Stimulated activated CD4-positive, alpha-beta T cell treated with anti-CD3 and anti-CD28 coated beads, Interleukin-12 subunit alpha, Interleukin-12 subunit beta, amount 100 ng/mL, for 4 hours (primary cell): ENCODE results near the gene ARHGAP44.

ENCODE experiments used
- DNase-seq: peaks from one replicate; pipeline ENCODE4 v3.0.0-alpha.2; 2020

The ARHGAP44 gene

DNA sequence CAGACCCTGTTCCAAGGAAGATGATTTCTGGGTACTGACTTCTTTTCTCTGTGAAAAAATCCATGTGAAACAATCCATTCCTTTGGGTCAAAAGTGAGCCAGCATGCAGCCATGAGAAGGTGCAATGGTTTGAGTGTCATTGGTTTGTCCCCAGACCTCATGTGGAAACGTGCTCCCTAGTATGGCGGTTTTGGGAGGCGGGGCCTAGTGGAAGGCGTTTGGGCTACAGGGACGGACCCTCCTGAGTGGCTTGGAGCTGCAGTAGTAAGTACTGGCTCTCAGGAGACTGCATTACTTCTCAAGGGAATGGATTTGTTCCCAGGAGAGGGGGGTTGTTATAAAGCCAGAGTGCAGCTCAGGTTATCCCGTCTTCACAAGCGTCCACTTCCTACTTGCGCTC lies 209.2 kb downstream of the ARHGAP44 start:
- DNase-seq = no peak

DNA sequence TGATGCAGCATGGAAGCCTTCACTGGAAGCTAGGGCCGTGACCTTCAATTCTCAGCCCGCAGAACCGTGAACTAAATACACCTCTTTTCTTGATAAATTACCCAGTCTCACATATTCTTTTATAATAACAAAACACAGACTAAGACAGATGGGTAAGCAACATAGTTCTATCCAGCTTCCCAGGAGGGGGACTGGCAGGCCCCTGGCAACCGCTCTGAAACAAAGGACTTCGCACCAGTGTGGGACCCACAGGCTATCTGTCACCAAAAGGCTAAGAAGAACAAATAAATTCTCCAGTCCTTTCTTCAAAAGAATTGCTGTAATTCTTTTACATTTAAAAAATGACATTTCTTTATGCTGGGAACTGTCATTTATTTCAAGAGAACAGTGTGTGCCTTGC lies 209.6 kb downstream of the ARHGAP44 start:
- no peak for DNase-seq

DNA sequence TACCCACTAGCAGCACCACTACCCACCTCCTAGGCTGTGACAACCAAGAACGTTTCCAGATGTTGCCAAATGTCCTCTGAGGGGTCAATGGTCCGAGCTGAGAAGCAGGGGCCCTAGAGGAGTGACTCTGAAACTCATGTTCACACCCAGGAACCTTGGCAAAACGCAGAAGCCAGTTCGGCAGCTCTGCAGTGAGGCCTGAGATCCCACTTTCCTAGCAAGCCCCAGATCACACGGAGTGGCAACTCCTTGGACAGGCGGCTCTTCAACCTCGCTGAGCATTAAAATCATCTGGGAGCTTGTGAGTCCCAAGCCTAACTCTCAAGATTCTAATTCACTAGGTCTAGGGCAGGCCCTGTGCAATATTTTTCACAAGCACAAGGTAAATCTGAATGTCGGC lies 211.3 kb downstream of the ARHGAP44 start:
- no peak for DNase-seq

DNA sequence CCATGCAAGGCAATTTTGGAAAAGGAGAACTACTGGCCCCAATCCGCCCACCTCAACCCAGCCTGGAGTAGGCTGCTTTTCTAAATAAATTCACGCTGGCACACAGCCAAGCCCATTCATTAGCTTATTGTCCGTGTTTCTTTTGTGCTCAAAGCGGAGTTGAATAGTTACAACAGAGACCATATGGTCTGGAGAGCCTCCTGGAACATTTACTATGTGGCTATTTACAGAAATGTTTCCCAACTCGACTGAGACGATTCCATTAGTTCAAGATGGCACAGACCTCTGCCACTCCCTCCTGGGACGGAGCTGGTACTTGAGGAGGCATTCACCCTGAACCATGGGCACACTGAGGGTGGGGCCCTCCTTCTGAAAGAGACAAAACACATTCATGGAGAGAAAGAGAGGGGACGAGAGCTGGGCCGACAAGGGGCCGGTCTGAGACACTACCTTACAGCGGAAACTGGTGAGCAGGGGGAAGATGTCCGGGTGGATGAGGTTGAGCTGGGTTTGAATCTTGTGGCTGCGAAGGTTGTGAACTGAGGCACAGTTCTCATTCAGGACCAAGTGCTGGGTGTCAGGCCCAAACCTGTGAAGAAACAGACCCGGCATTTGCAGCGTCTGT lies 212.8 kb downstream of the ARHGAP44 start:
- no peak for DNase-seq

DNA sequence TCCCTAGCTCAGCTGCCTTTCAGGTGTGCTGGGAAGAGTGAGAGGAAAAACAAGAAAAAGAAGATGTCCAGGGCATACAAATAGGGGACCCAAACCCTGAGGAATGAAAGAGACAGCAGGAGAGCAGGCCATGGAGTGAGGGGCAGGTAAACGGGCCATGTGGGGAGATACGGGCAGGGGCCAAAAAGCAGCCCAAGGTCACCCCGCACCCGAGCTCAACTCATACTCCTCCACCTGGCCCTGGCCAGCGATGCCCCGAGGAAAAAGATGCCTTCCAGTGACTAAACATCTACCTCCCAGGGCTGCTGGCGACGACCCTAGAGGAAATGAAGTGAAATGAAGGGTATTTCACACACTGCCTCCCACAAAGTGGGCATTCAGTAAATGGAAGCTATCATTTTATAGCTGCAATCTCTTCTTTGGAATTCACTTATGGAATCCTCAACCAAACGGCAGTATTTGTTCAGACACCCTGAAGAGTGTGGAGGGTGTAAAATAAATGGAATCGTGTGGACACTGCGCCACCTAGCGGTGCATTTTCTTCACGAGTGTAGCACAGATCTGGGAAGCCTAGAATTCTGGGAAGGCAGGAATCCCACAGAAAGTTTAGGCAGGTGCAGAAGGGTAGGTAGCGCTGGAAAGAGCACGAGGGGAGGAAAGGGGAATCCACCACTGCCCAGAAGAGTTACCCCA lies 213.6 kb downstream of the ARHGAP44 start:
- DNase-seq = peak; percentile 55

DNA sequence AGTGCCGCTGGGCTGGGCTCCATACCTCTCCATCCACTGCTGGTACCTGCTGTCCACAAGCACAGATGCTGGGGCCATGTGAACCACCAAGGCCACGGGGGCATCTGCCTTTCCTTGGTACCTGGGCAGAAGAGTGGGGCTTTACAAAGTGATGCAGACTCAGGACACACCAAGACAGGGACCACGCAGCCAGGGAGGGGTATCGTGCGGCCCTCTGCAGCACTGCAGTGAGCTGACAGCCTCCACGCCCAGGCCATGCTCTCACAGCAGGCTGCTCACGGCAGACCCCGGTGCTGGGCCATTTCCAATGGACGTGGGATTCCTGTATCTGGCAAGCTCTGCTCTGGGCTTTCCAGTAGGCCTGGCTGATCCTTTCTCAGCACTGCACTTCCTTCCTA lies 214.2 kb downstream of the ARHGAP44 start:
- no peak for DNase-seq

DNA sequence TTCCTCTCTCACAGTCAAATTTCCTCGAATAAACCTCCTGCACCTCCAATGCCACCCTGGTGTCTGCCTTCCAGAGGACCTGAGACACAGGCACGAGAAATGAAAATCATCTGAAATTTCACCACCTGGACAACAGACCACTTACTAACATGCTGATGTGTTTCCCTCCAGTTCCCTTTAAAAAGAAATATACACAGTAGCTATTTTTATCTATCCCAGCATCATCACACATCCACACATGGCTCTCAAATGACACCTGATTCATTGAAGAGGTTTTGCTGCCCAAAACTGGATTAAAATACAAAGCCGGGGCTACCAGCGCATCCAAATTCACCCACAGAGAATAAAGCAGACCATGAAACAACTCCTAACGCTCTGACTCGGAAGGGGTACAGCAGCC lies 214.6 kb downstream of the ARHGAP44 start:
- no peak for DNase-seq

DNA sequence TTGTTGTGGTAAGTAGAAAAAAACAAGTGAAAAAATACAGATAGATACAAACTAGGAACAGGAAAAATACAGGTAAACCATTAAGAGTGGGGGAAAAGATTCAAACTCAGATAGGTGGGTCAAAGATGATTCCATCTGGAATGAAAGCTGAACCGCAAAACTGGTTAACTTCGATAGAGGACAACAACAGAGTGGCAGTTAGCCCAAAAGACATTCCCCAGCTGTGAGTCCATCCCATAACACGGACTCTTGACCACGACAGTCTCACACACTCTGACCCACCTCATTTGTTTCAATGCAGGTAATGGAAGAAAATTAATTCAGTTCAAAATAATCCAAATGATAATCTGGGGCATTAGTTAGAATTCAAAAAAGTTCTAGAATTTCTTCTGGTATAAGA lies 215.0 kb downstream of the ARHGAP44 start:
- DNase-seq = no peak

DNA sequence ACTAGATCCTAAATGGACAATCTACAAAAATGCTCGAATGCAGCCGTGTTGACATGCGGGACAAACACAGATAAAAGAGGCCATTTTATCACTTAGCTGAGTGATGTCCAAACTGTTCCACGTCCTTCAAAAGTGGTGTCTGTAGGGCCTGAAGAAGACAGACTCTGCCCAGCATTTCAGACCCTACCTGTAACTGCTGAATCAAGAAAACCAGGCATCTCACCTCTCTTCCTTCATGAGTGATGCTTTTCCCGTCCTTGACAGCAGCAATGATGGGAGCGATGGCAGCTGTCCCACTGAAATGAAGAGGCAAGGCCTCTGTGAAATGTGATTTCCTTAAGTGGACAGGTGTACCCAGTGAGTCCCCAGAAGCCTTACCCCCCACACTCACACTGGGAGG lies 216.2 kb downstream of the ARHGAP44 start:
- no peak for DNase-seq

DNA sequence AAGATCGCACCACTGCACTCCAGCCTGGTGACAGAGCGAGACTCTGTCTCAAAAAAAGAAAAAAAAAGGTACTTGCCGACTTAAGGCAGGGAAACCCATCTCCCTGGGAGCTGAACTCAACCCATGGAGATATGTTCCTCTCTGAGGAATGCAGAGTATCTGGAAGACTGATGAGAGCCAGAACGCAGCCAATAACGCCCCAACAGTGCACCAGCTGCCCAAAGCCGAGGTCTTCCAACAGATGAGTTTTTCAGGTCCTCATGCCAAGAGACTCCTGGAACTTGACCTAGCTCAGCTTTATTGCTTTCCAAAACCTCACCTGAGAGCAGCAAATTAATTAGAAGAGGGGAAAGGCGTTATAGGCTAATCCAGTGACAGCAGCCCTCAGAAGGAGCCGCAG lies 219.2 kb downstream of the ARHGAP44 start:
- no peak for DNase-seq

DNA sequence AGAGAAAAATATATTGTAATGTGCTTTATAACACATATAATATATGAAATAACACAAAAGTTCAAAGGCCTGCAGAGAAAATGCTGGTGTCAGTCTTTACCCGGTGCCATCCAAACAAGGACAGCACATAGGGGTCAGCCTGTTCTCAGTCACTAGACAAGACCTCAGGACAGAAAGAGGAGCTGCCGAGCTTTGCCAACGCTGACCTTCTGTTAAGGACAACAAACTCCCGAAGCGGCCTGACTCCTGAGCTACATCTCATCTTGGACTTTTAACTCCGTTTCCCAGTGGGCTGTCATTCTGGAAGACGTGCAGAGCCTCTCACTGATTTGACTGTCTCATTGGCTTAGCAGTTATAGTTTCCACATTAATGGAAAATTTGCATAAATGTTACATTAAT lies 221.7 kb downstream of the ARHGAP44 start:
- no peak for DNase-seq

DNA sequence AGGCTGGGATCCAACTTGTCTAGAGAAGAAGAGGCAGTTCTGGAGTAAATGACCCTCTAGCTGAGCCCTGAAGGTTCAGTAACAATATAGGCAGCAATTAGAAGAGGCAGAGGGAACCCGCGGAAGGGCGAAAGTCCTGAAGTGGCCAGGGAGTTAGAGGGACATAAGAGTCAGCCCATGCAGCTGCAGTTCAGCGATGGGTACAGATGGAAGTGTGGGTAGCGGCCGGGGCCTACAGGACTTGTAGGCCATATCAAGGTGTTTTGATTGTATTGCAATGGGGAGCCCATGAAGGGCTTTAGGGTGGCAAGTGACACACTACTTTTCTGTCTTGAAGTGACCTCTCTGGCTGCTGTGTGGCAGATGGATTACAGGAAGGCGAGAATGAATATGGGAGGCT lies 225.5 kb downstream of the ARHGAP44 start:
- DNase-seq = no peak

DNA sequence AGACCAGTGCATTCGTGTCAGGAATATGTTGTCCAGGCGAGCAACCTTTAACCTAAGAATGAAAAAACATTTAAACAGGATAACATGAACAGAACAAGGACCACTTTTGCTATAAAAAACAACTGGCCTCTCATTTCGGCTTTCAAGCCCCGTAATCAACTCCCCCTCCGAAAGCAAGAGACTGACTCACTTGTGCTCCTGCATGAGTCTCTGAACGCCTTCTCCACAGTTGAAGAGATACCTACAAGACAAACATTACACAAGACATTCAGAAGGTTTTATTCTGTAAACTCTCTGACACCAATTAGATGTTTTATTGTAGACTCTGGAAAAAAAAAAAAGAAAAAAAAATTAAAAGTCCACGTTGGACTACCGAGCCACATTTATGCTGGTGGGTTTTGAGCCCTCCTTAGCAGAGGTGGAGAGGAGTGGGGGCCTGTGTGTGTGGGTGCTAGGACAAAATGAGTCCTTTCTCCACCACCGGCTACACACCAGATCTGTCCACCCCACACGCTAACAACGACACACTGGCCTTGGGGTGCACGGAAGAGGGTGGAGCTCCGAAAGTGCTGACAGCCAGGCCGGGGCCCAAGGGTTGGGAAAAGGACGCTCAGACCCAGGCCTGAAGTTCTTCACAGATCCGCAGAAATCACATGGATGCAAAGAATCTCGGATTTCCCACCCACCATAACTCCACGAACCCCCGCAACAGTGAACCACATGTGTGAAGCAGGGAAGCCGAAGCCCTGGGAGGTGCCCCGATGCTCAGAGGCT lies 227.8 kb downstream of the ARHGAP44 start:
- DNase-seq = no peak

DNA sequence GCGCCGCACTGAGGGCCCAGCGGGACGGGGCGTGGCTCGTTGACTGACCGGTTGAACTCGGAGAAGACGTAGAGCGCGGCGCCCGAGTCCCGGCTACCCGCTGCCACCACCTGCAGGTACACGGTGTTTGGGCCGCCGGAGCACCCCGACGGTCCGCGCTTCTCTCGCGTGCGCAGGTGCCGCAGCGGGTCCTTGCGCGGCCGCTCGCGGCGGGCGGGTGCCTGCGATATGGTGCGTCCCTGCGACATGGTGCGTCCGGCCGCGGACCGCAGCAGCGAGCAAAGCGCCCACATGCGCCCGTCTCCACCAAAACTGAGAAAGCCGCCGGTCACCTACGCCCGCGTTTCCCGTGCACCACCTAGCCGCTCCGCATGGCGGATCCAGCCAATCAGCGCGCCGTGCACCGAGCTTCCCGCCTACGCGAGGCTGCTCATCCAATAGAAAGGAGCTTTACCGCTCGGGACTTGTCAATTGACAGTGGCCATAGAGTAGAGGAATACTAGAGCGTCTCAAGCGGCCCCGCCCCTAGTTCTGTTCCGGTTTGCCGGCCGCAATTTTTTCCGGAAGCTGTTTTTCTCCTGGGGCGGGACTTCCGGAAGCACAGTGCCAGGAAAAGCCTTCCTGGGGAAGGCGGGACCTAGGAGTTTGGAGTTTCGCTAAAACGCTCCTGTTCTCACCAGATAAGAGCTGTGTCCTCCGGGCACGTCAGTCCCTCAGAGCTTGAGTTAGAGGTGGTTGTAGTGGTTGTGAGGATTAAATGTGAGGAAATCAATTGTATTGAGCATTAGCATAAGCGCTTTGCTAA lies 228.6 kb downstream of the ARHGAP44 start, which contains the start of gene ELAC2:
Gene ELAC2 (minus strand): TSS at position 373 of the 805 bp plus-strand sequence. CDS start 80 bp downstream, at position 293.
- peak; percentile 96 for DNase-seq

DNA sequence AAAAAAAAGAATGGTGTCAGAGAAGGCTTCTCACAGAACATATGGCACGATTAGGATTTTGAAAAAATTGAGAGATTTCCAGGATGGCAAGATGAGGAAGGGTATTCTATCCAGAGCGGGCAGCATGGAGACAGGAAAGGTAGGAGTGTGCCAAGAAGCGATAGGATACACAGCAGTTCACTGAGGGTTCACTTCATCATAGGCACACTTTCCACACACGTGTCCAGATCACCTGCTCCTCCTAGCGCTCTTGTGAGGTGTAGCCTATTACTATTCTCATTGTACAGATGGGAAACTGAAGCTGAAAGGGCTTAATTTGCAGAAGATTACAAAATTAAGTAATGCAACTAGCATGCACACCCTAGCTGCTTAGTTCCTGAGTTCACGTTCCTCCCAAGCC lies 234.7 kb downstream of the ARHGAP44 start:
- no peak for DNase-seq

DNA sequence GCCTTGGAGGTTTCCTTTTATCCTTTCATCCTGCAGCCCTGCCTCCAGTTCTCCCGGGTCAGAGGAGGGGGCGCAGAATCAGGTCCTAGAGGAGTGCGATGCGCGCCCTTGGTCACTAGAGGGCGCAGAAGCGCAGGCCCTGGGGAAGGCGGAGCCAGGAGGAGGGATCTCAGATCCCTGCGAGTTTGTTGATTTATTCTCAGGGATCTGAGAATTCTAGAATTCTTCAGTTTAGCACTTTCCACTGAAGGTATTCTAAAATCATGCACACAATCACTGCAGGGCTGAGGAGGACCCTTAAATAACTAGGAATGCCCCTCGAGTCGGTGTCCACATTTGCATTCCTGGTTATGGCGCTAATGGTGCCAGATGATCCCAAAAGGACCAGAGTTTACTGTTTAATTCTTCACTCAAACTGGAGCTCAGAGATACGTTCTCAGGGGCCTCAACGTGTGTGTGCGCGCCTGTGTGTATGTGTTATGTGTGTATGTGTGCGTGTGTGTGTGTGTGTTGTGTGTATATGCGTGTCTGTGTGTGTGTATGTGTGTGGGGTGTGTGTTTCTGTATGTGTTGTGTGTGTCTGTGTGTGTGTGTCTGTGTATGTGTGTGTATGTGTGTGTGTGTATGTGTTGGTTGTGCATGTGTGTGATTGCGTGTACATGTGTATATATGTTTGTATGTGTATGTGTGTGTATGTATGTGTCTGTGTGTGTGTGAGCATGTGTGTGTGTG lies 235.4 kb downstream of the ARHGAP44 start:
- peak; percentile 58 for DNase-seq

DNA sequence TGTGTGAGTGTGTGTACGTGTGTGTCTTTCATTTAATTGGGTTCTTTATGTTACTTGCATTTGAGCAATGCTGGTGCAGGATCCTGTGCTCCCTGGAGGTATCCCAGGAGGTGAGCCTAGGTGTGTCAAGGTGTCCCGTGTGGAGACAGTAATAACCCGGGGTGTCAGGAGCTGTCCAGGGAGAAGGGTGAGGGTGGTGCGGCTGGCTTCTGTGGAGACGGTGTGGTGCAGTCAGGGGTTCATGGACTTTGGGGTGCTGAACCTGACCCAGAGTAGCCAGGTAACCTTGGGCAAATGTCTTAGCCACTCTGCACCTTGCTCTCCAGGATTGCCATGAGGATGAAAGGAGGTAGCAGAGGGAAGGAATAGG lies 235.9 kb downstream of the ARHGAP44 start:
- no peak for DNase-seq

DNA sequence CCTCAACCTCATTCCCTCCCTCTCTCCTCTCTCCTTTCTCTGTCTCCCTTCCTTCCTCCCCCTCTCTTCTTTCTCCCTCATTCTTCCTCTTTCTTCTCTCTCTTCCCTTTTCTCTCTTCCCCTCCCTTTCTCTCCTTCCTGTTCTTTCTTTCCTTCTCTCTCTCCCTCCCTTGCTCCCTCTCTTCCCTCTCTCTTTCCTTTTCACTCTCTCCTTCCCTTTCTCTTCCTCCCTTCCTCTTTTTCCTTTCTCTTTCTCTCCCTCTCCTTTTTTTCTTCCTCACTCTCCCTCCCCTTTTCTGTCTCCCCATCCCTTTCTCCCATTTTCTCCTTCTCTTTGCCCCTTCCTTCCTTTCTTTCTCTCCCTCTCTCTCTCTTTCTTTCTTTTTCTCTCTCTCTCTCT lies 236.4 kb downstream of the ARHGAP44 start:
- DNase-seq = no peak

DNA sequence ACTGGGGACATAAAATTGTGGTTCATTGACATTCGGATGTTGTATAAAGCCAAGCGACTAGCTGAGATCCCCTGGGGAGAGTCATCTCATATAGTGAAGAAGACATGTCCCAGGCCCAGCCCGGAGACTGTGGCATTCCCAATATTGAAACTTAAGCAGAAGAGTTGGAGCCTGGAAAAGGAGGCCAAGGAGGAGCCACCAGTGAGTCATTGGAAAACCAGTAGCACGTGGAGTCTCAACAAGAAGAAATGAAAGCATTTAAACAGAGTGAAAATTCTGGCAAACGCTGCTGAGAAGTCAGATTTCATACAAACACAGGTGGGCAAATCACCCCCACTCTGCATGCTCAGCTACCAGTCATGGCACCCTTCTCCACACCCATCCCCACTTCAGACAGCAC lies 237.9 kb downstream of the ARHGAP44 start:
- DNase-seq = no peak

DNA sequence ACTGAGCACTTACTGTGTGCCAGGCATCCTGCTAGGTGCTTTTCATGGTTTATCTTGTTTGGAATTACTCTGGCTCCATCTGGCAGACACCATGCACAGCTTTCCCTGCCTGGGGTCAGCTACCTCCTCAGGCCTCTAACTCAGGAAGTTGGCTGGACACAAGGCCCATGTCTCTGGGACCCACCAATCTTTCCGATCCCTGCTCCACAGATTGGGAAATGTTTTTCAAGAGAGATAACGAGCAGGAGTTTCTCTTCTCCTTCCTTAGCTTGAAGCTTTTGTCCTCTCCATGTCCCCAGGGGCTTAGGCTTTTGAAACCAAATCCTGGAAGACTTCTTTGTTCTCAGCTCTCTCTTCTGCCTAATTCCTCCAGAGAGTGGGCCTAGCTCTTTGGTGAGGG lies 240.0 kb downstream of the ARHGAP44 start:
- no peak for DNase-seq

DNA sequence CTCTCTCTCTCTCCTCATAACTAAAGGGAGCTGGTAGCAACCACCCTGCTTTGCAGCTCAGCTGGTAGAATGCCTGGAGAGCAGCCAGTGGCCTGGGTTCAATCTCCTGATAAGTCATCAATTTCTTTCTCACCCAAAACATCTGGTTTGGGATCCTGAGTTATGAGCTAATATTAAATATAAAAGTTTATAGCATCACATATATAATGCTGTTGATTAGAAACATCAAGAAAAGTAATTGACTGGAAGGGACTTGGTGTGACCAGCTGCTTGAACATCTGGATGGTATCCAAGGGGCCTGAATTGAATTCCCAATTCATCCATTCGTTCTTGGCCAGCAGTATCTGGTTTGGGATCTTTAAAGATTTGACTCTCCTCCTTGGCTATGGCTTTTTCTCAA lies 240.8 kb downstream of the ARHGAP44 start:
- no peak for DNase-seq

DNA sequence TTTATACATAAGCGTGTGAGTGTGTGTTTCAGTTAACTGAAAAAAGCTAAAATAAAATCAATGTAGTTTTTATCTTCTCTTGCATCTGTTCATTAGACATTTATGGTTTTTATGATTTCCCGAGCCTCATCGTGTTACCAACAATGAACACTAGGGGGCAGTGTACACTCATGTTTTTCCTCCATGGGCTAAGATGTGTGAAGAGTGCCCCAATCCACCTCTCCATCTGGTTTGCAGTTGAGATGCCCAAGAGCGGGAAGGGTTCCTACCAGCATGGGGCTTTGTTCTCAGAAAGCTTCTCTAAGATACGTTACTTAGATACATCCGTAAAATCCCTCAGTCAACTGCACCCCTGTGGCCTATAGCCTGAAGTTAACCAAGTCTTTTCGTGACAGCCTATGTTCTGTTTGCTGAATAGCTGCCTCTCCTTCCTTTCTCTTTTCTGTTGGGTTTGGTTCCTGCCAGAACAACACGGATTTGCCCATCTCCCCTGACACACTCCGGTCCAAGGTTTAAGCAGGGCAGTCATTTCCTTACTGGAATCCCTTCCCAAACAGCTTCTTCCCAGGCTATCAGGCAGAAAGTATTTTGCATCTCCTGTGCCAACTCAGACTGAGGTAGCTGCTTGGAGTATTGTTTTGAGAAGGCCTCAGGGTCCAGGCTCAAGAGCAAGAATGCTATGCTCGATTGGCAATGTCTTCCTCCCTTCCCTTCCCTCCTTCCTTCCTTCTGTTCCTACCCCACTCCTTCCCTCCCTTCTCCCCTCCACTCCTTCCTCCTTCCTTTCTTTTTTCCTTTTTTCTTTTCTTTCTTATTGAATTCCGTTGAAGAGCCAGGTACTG lies 241.4 kb downstream of the ARHGAP44 start:
- DNase-seq = peak; percentile 12
